HFFc6 (cell line): ENCODE data around the gene HOXD9. TPM values are rescaled to one million over a fixed set of nuclear protein-coding genes. Genes with fewer than 3 reads are reported as not detected.
A peak's percentile ranks its signal among the peaks of the same experiment; 100 is the strongest.

ENCODE experiments used
- DNase-seq: peaks from one replicate; pipeline ENCODE4 v3.0.0-alpha.2; 2018
- H3K27ac Mint-ChIP-seq: 2 replicates; pipeline ENCODE4 v1.8.0; 2020; ENCODE audit warnings: mild to moderate bottlenecking, mixed read lengths
- H3K27me3 Mint-ChIP-seq: 2 replicates; pipeline ENCODE4 v1.8.0; 2021; ENCODE audit warnings: mild to moderate bottlenecking, moderate library complexity, mixed read lengths; ENCODE audit not compliant: insufficient read depth
- H3K36me3 Mint-ChIP-seq: 2 replicates; pipeline ENCODE4 v1.8.0; 2021; ENCODE audit warnings: low read depth, mixed read lengths
- H3K4me1 Mint-ChIP-seq: 2 replicates; pipeline ENCODE4 v1.8.0; 2020; ENCODE audit warnings: low read depth, mixed read lengths
- H3K4me3 Mint-ChIP-seq: 2 replicates; pipeline ENCODE4 v1.8.0; 2020; ENCODE audit warnings: mild to moderate bottlenecking, moderate library complexity, mixed read lengths
- H3K9me3 Mint-ChIP-seq: 2 replicates; pipeline ENCODE4 v1.8.0; 2020; ENCODE audit warnings: mild to moderate bottlenecking, mixed read lengths
- CTCF ChIP-seq: fragments of 200-600 bp; sonication (generic); IDR thresholded peaks from 2 replicates; pipeline ENCODE4 v1.5.0; 2021; ENCODE audit warnings: antibody characterized with exemption, mild to moderate bottlenecking
- total RNA-seq, 6 experiments: library from RNA; stranded (reverse); fragmentation: NEBNext Ultra II Directional; extraction: Animal tissue kit (Norgen Biotek cat#: 25700); gene quantifications; 2 replicates in 1 of 6; 3 replicates in 5 of 6; pipeline ENCODE4 v1.2.3, GENCODE V29; 2021

HOXD9 gene
- total RNA-seq, 6 experiments from 2014 or later = 2.1 to 2.7 (median 2.4) TPM

DNA sequence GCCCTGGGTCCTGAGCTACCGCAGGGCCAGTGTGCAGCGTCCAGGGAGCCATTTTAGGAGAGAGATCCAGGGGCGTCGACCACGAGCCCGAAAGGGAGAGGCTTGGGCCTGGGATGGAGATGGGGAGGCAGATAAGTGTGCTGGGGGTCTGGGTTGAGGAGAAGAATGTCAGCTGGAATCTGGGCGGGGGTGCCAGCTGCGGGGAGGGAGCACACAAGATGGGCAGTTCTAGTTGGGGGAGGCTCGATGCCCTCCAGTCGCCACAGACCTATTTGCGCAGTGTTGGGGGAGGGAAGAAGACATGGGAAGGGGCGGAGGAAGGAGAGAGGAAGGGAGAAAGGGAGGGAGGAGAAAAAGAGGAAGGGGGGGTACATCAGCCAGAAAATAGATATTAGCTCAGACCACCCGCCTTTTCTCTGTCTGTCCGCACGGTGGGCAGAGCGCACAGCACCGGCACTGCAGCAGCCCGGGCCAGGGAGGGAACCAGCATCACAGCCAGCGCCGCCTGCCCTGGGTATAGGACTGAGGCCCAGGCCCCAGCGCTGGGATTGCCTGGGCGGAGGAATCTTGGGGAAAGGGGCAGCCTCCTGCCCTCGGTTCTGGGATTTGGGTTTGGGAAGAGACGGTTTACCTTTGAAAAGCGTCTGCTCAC, 17.3 kb upstream of the HOXD9 start:
- H3K4me1 Mint-ChIP-seq = peaks cover 40% of the 10 kb centered on the region
- peak overlapping the region; percentile 77 for H3K27ac Mint-ChIP-seq

GRCh38 chr2:176105730-176106580, 16.6 kb upstream of the HOXD9 start:
- Mint-ChIP-seq H3K4me1 (peaks cover 40% of the 10 kb centered on the region), H3K36me3 (peaks cover 6% of the 10 kb centered on the region), H3K27me3 (peaks cover 13% of the 10 kb centered on the region), H3K4me3 (peak overlapping the region; percentile 83), H3K27ac (peak overlapping the region; percentile 77), H3K9me3 (no peaks in the 10 kb centered on the region)
- DNase-seq = no peak
- no peak for TF ChIP-seq CTCF

More for the DNA sequence above, 17.3 kb upstream of the HOXD9 start:
- Mint-ChIP-seq H3K27me3 (peaks cover 13% of the 10 kb centered on the region), H3K4me3 (peak overlapping the region; percentile 83), H3K9me3 (no peaks in the 10 kb centered on the region), H3K36me3 (peaks cover 6% of the 10 kb centered on the region)
- no peak for TF ChIP-seq CTCF
- no peak for DNase-seq

DNA sequence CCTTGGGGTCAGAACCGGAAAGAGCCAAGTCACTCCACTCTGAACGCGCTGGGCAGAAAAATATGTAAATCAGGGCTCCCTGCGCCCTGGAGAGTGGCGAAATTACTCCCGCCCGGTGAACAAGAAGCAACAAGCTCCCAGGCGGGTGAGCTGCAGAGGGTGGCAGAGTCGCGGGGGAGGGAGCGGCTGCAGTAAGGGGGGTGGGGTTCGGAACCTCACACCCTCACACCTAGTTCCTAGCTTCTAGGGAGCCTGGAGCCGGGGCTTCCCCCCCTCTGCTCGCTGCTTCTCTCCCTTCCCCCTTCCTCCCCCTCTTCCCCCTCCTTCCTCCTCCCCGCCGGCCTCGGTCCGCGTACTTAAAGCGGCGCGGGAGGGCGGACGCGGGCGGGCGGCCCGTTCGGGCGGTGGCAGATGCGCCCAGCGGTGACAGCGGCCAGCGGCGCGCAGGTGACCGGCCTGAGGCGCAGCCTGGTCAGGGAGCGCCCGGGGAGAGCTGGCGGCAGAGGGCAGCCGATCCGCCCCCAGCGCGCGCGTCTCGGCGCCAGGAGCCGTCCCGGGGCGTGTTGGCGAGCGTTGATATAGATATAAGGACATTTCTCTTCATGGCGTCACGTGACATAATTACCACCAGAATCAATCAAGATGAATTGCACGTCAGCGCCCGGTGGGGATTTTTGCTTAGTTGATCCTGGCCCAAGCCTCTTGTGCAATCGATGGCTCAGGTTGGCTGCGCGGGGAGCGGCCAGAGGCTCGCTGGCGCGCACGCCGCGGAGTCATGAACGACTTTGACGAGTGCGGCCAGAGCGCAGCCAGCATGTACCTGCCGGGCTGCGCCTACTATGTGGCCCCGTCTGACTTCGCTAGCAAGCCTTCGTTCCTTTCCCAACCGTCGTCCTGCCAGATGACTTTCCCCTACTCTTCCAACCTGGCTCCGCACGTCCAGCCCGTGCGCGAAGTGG, 15.7 kb upstream of the HOXD9 start, which contains the start of gene HOXD11:
TSS of gene HOXD11 (plus strand) at position 700 of the 959 bp plus-strand sequence. CDS start at position 776, 76 bp downstream.
- peaks cover 11% of the 10 kb centered on the region for H3K27me3 Mint-ChIP-seq
- H3K4me1 Mint-ChIP-seq = peaks cover 40% of the 10 kb centered on the region
- DNase-seq = peak; percentile 43
- H3K27ac Mint-ChIP-seq = peak within 1 kb of the TSS; percentile 77
- H3K9me3 Mint-ChIP-seq = no peaks in the 10 kb centered on the region
- H3K36me3 Mint-ChIP-seq = peaks cover 6% of the 10 kb centered on the region
- H3K4me3 Mint-ChIP-seq = peak within 1 kb of the TSS; percentile 88
- no peak; the same call in 1 of the 2 replicates for TF ChIP-seq CTCF

- Mint-ChIP-seq H3K27me3 (peaks cover 11% of the 10 kb centered on the region), H3K27ac (no peak overlapping the region), H3K36me3 (peaks cover 6% of the 10 kb centered on the region), H3K4me3 (no peak overlapping the region), H3K9me3 (no peaks in the 10 kb centered on the region), H3K4me1 (peaks cover 40% of the 10 kb centered on the region)
- TF ChIP-seq CTCF = no peak
- no peak for DNase-seq
Observed at GRCh38 chr2:176107731-176108181, 14.8 kb upstream of the HOXD9 start.
